Measurements from ENCODE around the gene ADCYAP1R1.

GRCh38 chr7:31111109-31111451, 59.0 kb downstream of the ADCYAP1R1 start:
- TF ChIP-seq ZNF384 (IDR thresholded peaks at IDR 0.05) (no peak), SUZ12 (IDR thresholded peaks at IDR 0.05) (no peak), SP1 (IDR thresholded peaks at IDR 0.05) (no peak), NFRKB (IDR thresholded peaks at IDR 0.05) (no peak), FOXA1 (IDR thresholded peaks at IDR 0.05) (no peak), BHLHE40 (IDR thresholded peaks at IDR 0.05; ENCODE audit: borderline replicate concordance) (no peak), FOXM1 (IDR thresholded peaks at IDR 0.05; ENCODE audit: borderline replicate concordance) (no peak), PKNOX1 (IDR thresholded peaks at IDR 0.05) (no peak), FOXK2 (IDR thresholded peaks at IDR 0.05) (no peak)
